Peyer's patch (tissue), 4 donors: ENCODE measurements around the gene CHN2.

Experiments used
- CTCF ChIP-seq, 6 experiments: fragments of 450-650 bp in 4 of 6; fragments of 200-600 bp in 2 of 6; sonication (generic) in 1 of 6; IDR thresholded peaks; one replicate each; pipeline ENCODE4 v1.5.1; 2017 to 2019; ENCODE audit warnings: antibody characterized with exemption in 6 of 6, mild to moderate bottlenecking in 3 of 6, moderate library complexity in 1 of 6
- POLR2A ChIP-seq, 2 donors: fragments of 450-650 bp; IDR thresholded peaks; one replicate each; pipeline ENCODE4 v1.5.1; 2017; ENCODE audit warnings: antibody characterized with exemption in 2 of 2, mild to moderate bottlenecking in 2 of 2, moderate library complexity in 2 of 2

- no peak for TF ChIP-seq CTCF (IDR thresholded peaks at IDR 0.05)
- no peak for TF ChIP-seq POLR2A (IDR thresholded peaks at IDR 0.05)
Observed at GRCh38 chr7:29416276-29416937, 221.8 kb downstream of the CHN2 start.
